NB4 (cell line): Measurements from ENCODE around the gene MTHFS.
A peak's percentile ranks its signal among the peaks of the same experiment; 100 is the strongest.
"Not testable (repeated sequence)": the region's sequence is repeated elsewhere in the genome, so short reads cannot be mapped to it uniquely, and the experiment has no call there.

Source experiments
- DNase-seq: peaks from one replicate; pipeline ENCODE4 v3.0.0; 2010; ENCODE audit warnings: low read depth
- H3K4me3 ChIP-seq: one replicate; pipeline ENCODE4 v1.5.1; 2011; ENCODE audit warnings: mild to moderate bottlenecking, low read depth, low read length, moderate library complexity
- MYC ChIP-seq: IDR thresholded peaks from 2 replicates; pipeline ENCODE4 v1.6.1; 2011; ENCODE audit warnings: low read depth, low read length
- POLR2A ChIP-seq: IDR thresholded peaks from 2 replicates; pipeline ENCODE4 v1.6.1; 2011; ENCODE audit warnings: mild to moderate bottlenecking; ENCODE audit not compliant: insufficient read length; ENCODE audit errors: extremely low read depth
- TF ChIP-seq, protein P1 (sequence below): IDR thresholded peaks from 2 replicates; pipeline ENCODE4 v1.6.1; 2011; ENCODE audit warnings: low read depth, low read length
- TF ChIP-seq, protein P2 (sequence below): IDR thresholded peaks from one replicate; pipeline ENCODE4 v1.5.1; 2012; ENCODE audit warnings: low read depth, low read length

MTHFS gene

DNA sequence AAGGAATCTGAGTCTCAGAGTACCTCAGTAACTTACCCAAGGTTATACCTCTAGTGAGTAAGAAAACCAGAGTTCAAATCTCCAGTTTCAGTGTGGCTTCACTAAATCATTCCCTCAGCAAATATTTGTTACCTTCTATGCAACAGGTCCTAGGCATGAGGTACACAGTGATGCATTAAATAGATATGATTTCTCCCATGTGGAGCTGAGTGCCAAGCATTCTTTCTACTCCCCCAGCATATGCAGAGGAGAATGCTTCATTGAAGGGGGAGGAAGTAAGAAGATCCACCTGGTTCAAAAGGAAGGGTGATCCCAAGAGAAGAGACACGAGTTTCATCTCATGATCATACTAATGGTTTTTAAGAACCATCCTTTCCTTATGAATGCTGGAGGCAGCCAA, 6.8 kb upstream of the MTHFS start:
- no peak for DNase-seq
- no peak overlapping the region for H3K4me3 ChIP-seq
- TF ChIP-seq, protein P1, sequence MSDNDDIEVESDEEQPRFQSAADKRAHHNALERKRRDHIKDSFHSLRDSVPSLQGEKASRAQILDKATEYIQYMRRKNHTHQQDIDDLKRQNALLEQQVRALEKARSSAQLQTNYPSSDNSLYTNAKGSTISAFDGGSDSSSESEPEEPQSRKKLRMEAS, result no peak
- TF ChIP-seq MYC (no peak), POLR2A (no peak)
- TF ChIP-seq, protein P2, sequence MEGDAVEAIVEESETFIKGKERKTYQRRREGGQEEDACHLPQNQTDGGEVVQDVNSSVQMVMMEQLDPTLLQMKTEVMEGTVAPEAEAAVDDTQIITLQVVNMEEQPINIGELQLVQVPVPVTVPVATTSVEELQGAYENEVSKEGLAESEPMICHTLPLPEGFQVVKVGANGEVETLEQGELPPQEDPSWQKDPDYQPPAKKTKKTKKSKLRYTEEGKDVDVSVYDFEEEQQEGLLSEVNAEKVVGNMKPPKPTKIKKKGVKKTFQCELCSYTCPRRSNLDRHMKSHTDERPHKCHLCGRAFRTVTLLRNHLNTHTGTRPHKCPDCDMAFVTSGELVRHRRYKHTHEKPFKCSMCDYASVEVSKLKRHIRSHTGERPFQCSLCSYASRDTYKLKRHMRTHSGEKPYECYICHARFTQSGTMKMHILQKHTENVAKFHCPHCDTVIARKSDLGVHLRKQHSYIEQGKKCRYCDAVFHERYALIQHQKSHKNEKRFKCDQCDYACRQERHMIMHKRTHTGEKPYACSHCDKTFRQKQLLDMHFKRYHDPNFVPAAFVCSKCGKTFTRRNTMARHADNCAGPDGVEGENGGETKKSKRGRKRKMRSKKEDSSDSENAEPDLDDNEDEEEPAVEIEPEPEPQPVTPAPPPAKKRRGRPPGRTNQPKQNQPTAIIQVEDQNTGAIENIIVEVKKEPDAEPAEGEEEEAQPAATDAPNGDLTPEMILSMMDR, result no peak

DNA sequence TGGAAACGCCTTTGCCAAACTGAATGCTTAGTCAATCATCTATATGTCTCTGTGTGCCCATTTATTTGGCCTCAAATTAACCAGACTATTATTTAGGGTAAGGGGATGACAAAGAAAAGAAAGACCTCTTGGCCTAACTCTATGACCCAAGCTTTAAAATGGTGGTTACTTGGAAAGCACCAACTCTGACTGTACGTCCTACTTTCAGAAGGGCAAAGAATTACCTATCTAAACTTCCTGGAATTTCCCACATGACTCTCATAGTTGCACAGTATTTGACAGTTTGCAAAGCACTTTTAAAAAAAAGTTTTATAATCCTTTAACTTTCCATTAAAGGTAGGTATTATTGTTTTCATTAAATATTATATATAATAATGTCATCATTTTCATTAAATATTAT, 6.3 kb upstream of the MTHFS start:
- TF ChIP-seq POLR2A (no peak), MYC (no peak)
- H3K4me3 ChIP-seq, result no peak overlapping the region
- no peak for DNase-seq

DNA sequence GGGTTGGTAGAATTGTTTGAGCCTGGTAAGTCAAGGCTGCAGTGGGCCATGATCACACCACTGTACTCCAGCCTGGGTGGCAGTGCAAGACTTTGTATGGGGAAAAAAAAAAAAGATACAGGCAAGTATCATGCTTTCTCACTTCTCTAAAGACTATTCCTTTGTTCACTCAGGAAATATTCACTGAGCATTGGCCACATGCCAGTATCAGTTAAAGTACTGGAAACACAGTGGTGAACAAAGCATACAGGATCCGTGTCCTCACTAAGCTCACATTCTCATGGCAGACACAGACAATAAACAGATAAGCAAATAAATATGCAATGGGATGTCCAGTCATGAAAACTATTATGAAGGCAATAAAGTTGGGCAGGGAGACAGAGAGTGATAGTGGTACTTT, 5.1 kb upstream of the MTHFS start:
- DNase-seq, result no peak
- TF ChIP-seq, protein P2, result no peak
- TF ChIP-seq, protein P1, result no peak
- TF ChIP-seq MYC, result no peak
- H3K4me3 ChIP-seq, result no peak overlapping the region

DNA sequence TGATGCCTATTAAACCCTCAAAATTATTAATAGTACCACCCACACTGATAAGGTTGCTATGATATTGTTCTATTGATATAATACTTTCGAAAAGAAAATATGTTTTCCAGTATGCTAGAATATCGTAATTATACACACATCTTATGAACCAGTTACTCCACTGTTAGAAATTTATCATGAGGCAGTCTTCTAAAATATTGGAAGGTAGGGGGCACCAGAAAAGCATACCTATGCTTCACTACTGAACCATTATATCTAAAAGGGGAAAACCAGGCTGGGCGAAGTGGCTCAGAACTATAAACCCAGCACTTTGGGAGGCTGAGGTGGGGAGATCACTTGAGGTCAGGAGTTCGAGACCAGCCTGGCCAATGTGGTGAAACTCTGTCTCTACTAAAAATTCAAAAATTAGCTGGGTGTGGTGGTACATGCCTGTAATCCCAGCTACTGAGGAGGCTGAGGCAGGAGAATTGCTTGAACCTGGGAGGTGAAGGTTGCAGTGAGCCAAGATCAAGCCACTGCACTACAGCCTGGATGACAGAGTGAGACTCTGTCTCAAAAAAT, 4.1 kb upstream of the MTHFS start:
- peak; percentile 30 for DNase-seq
- not testable (repeated sequence) for H3K4me3 ChIP-seq

DNA sequence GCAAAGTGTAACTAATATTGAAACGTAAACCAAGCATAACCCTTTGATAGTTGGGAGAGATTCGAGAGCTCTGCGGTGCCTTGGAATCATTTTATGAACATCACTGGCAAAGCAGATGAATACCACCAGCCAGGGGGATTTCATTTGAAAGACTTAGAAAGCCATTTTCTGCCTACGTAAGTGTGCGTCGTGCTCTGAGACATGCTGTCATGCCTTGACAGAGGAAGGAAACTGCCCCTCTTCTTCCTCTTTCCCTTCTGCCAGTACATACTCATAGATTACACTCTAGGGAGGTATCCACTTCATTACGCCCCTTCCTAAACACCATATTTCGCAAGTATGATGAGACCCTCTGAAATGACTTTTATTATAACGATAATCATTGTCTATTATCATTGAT, 3.3 kb upstream of the MTHFS start:
- H3K4me3 ChIP-seq, result no peak overlapping the region
- peak; percentile 76 for DNase-seq
- TF ChIP-seq, protein P1, result peak; percentile 39; the same call in 1 of the 2 replicates
- TF ChIP-seq POLR2A, result no peak
- TF ChIP-seq, protein P2, result no peak
- no peak for TF ChIP-seq MYC

DNA sequence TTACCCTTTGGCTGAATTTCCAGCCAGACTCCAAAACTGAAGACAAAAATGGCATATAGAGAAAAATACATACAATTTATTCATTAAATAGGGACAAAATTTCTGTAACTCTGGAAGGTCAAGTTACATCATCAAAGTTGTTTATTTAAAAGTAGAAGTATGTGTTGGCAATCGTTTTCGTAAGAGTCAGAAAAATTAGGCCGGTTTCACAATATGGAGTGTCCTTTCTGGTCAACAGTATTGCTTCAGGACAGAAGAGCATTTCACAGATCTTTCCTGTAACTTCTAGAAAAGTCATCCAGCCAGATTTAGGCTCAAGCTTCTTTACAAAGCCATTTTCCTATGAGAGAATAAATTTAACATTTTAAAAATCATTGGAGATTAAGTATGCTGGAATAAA, 2.0 kb upstream of the MTHFS start:
- DNase-seq, result peak; percentile 68
- not testable (repeated sequence) for H3K4me3 ChIP-seq

DNA sequence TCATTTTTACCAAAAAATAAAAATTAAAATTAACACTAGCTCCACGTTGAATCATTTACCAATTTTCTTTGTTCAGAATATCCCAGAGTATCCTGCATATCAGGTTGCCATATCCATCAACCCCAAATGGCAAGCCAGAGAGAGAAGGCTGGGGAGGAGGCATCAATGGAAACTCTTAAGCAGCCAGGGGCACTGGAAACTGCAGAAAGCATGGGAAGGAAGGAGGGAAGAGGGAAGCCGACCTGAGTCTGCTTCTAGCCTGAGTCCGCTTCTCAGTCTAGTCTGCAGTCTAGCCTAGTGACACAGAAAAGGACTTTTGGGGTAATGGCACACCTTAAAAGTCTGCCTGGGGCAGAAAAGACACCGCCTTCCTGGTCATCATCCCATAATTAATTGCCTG, 1.6 kb upstream of the MTHFS start:
- DNase-seq, result peak; percentile 18
- TF ChIP-seq, protein P1, result no peak
- TF ChIP-seq, protein P2, result no peak

DNA sequence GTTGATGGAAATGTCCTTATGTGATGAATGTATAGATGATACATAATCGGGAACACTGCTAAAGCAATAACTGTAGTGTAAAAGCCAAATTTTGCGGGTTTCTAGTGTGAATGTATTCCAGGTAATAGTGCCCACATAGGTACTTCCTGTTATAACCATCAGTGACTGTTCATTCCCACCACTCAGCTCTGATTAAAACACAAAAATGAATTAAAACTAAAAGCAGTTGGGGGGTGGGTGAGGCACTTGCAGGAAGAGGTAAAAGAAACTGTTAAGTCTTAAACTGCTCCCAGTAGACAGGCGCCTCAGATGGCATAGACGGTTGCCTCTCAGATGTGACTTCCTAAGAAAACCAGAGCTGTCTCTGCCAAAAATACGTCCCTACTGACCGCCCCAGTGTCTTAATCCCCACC, 893 bp upstream of the MTHFS start:
- H3K4me3 ChIP-seq, result peak overlapping the region; percentile 92
- DNase-seq, result peak; percentile 68
- no peak for TF ChIP-seq POLR2A
- TF ChIP-seq, protein P2, result no peak
- no peak for TF ChIP-seq MYC
- TF ChIP-seq, protein P1, result no peak

More for the DNA sequence above, 1.6 kb upstream of the MTHFS start:
- no peak overlapping the region for H3K4me3 ChIP-seq
